Central memory CD8-positive, alpha-beta T cell (primary cell): ENCODE results near the gene AUH.

Experiments
- ATAC-seq: fragments of 150-1000 bp; cut with Tn5 transposase; replicated peaks from 2 replicates; pipeline ENCODE4 v1.10.0; 2022; ENCODE audit warnings: mild to moderate bottlenecking, moderate FRiP score, moderate number of reproducible peaks; ENCODE audit not compliant: poor library complexity, severe bottlenecking; ENCODE audit errors: extremely low read depth
- DNase-seq, 2 donors: peaks; one replicate each; pipeline ENCODE4 v3.0.0; 2021; ENCODE audit warnings: low spot score in 2 of 2
- H3K27ac Mint-ChIP-seq: one replicate; pipeline ENCODE4 v1.8.0; 2022; ENCODE audit warnings: low read depth, mild to moderate bottlenecking, moderate library complexity, mixed read lengths
- H3K27me3 Mint-ChIP-seq: one replicate; pipeline ENCODE4 v1.8.0; 2022; ENCODE audit warnings: mixed read lengths
- H3K36me3 Mint-ChIP-seq: one replicate; pipeline ENCODE4 v1.8.0; 2022; ENCODE audit warnings: mild to moderate bottlenecking, moderate library complexity, mixed read lengths; ENCODE audit not compliant: insufficient read depth
- H3K4me1 Mint-ChIP-seq: one replicate; pipeline ENCODE4 v1.8.0; 2022; ENCODE audit warnings: mixed read lengths
- H3K4me3 Mint-ChIP-seq: one replicate; pipeline ENCODE4 v1.8.0; 2022; ENCODE audit warnings: mild to moderate bottlenecking, moderate library complexity, mixed read lengths
- H3K9me3 Mint-ChIP-seq: one replicate; pipeline ENCODE4 v1.8.0; 2022; ENCODE audit warnings: mixed read lengths

The AUH gene

DNA sequence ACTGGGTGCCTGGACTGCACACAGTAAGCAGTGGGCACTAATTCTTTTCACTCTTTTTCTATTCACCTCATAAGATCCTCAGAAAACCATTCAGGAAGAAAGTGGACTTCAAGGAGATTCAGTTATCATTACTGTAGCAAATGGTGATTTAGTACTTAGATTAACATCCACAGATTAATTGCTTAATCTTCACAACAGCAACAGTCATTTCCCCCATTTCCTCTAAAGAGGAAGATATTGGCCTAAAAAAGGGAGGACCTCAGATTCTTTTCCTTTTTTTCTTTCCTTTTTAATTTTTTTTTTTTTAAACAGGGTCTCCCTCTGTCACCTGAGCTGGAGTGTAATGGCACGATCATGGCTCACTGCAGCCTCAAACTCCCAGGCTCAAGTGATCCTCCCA is 64.4 kb downstream of the AUH start:
- no peak for DNase-seq
- no peak overlapping the region for H3K27ac Mint-ChIP-seq
- ATAC-seq: no peak
- H3K4me3 Mint-ChIP-seq: no peak overlapping the region
- peaks cover 26% of the 10 kb centered on the region for H3K36me3 Mint-ChIP-seq
- H3K27me3 Mint-ChIP-seq: no peaks in the 10 kb centered on the region
- peaks cover 19% of the 10 kb centered on the region for H3K4me1 Mint-ChIP-seq
- no peaks in the 10 kb centered on the region for H3K9me3 Mint-ChIP-seq

DNA sequence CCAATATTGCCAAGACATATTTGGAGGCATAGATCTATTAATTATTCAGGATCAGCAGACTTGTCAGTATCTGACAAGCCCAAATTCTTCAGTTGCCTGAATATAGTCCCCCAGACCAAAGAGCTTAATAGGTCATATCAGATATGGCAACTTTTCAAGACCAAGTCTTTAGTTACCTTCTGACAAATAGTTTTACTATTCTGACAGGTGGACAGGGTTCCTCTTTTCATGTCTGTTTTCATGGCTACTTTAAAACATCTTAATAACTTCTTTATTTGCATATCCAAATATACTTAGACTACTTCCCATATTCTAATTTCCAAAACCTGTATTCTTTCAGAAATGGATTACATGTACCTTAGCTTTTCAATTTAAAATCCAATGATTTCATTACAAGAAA is 65.4 kb downstream of the AUH start:
- Mint-ChIP-seq H3K9me3 (no peaks in the 10 kb centered on the region), H3K27me3 (no peaks in the 10 kb centered on the region), H3K27ac (no peak overlapping the region), H3K4me1 (peaks cover 19% of the 10 kb centered on the region), H3K4me3 (no peak overlapping the region), H3K36me3 (peaks cover 30% of the 10 kb centered on the region)
- no peak for ATAC-seq
- no peak for DNase-seq

GRCh38 chr9:91295357-91295756 is 66.4 kb downstream of the AUH start:
- DNase-seq (no peak), ATAC-seq (no peak)
- Mint-ChIP-seq H3K9me3 (no peaks in the 10 kb centered on the region), H3K36me3 (peaks cover 33% of the 10 kb centered on the region), H3K4me1 (peaks cover 14% of the 10 kb centered on the region), H3K27ac (no peak overlapping the region), H3K4me3 (no peak overlapping the region), H3K27me3 (no peaks in the 10 kb centered on the region)

- Mint-ChIP-seq H3K27ac (no peak overlapping the region), H3K36me3 (peaks cover 27% of the 10 kb centered on the region), H3K9me3 (no peaks in the 10 kb centered on the region), H3K4me1 (peaks cover 2% of the 10 kb centered on the region), H3K4me3 (no peak overlapping the region), H3K27me3 (no peaks in the 10 kb centered on the region)
- DNase-seq (no peak), ATAC-seq (no peak)
Observed at GRCh38 chr9:91291866-91292265, 69.9 kb downstream of the AUH start.

DNA sequence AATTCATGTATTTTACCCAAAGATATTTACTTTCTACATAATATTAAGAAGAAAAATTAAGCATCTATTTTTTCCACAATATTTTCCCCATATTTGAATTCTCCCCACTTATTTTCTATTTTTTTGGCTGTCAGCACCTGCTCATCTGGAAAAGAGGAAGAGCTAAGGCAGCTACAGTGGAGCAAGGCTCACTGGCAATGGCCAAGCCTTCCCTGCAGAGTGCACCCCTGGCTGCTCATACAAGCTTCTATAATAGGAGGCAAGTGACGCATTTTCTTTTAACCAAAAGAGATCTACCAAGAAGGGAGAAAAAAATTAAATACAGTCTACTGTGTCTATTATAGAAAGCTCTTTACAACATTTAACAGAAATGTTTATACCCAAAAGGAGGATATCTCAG is 72.5 kb downstream of the AUH start:
- no peaks in the 10 kb centered on the region for H3K9me3 Mint-ChIP-seq
- ATAC-seq (no peak), DNase-seq (no peak)
- H3K4me1 Mint-ChIP-seq: peaks cover under 1% of the 10 kb centered on the region
- H3K36me3 Mint-ChIP-seq: peaks cover 13% of the 10 kb centered on the region
- H3K27me3 Mint-ChIP-seq: no peaks in the 10 kb centered on the region
- H3K4me3 Mint-ChIP-seq: no peak overlapping the region
- no peak overlapping the region for H3K27ac Mint-ChIP-seq

DNA sequence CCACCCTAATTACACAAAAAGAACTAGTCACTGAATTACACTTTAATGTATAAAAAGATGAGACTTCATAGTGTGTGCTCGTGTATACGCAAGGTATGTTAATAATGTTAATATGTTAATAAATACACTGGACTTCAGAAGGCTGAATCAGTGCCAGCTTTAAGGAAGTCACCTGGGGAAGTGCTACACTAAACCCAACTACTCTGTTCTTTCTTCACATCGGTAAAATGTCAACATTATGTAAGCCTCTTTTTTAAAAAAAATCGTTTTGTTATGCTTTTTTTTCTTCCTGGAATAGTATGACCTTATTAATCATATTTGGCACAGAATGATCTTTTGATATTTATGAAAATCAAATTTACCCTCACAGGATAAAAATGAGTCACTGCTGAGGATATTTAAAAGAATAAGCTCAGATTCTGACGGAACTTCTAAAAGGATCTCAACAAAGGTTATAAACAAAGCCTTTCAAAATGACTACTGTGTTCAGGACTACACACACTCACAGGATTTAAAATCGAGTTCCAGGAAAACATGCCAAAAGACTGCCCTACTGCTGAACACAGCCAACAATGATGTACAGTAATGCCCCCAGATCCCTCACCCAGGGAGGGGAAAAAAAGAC is 75.9 kb downstream of the AUH start:
- no peak overlapping the region for H3K27ac Mint-ChIP-seq
- H3K4me3 Mint-ChIP-seq: no peak overlapping the region
- H3K27me3 Mint-ChIP-seq: no peaks in the 10 kb centered on the region
- no peak for DNase-seq
- H3K9me3 Mint-ChIP-seq: no peaks in the 10 kb centered on the region
- peaks cover 8% of the 10 kb centered on the region for H3K4me1 Mint-ChIP-seq
- no peak for ATAC-seq
- no peaks in the 10 kb centered on the region for H3K36me3 Mint-ChIP-seq

DNA sequence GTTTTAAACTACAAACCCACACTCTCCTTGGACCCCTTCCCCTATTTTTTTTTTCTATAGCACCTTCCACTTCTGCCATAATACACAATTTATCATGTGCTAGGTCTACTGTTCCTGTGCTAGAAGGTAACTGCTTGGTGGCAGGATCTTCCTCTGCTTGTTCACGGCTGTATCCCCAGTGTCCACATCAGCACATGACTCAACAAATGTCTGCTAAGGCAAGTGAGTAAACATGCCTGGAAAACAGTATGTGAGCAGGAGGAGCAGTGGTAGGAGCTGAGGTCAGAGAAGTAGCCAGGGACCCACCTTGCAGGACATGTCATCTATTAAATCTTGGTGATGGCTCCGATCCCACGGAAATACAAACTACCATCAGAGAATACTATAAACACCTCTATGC is 79.4 kb downstream of the AUH start:
- no peak overlapping the region for H3K27ac Mint-ChIP-seq
- DNase-seq: no peak

DNA sequence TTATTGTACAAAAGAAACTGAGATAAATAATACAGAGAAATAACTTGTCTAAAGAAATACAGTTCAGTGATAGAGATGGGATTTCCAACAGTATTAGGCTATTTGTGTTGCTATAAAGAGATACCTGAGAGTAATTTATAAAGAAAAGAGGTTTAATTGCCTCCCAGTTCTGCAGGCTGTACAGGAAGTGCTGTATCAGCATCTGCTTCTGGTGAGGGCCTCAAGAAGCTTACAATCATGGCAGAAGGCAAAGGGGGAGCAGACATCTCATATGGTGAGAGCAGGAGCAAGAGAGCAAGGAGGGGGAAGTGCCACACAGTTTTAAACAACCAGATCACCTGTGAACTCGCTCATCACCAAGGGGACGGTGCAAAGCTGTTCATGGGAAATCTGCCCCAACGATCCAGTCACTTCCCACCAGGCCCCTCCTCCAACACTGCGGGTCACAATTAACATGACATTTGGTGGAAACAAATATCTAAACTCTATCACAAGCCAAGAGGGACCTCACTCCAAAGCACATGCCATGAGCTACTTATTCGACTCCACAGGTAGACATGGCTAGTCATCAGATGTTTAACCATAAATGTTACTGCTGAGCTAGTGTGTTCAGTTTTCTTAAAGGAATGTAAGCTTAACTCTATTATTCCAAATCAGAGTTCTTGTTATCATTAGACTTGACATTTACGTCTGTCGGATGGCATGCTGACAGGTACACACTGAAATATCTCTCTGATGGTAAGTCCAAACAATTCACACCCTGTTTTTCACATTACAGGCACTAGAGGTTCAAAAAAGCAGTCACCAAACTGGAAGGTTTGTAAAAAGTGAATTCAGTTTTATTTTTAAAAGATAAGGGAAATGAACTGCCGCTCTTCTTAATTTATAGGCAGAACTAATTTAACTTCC is 82.2 kb downstream of the AUH start:
- Mint-ChIP-seq H3K4me1 (peaks cover 18% of the 10 kb centered on the region), H3K9me3 (no peaks in the 10 kb centered on the region), H3K4me3 (no peak overlapping the region), H3K27me3 (no peaks in the 10 kb centered on the region), H3K36me3 (no peaks in the 10 kb centered on the region), H3K27ac (no peak overlapping the region)
- no peak for DNase-seq
- no peak for ATAC-seq

More for the DNA sequence above, 79.4 kb downstream of the AUH start:
- Mint-ChIP-seq H3K4me1 (peaks cover 13% of the 10 kb centered on the region), H3K4me3 (no peak overlapping the region), H3K9me3 (no peaks in the 10 kb centered on the region), H3K36me3 (no peaks in the 10 kb centered on the region), H3K27me3 (no peaks in the 10 kb centered on the region)
- ATAC-seq: no peak

- Mint-ChIP-seq H3K4me3 (no peak overlapping the region), H3K27ac (no peak overlapping the region), H3K9me3 (no peaks in the 10 kb centered on the region), H3K27me3 (no peaks in the 10 kb centered on the region), H3K36me3 (no peaks in the 10 kb centered on the region), H3K4me1 (peaks cover 11% of the 10 kb centered on the region)
- ATAC-seq (no peak), DNase-seq (no peak)
Observed at GRCh38 chr9:91276513-91276912, 85.2 kb downstream of the AUH start.

DNA sequence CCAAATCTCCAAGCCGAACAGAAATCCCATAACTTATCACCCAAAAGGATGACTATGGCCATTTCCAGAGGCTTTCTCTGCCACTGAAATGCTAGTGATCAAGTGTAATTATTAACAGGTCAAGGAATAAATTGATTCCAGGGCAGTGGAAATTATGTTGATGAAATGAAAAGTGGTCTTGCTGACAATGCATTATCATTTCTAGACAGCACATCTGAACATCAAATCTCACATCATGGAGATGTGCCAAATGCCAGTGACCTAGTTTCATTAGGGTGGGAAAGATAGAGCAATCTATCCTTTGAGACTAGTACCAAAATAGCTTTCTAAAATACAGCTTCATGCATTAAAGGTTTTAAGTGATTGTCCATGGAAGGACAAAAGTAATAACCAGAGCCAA is 86.1 kb downstream of the AUH start:
- Mint-ChIP-seq H3K27me3 (no peaks in the 10 kb centered on the region), H3K9me3 (no peaks in the 10 kb centered on the region), H3K4me1 (peaks cover 11% of the 10 kb centered on the region), H3K27ac (no peak overlapping the region), H3K4me3 (no peak overlapping the region), H3K36me3 (no peaks in the 10 kb centered on the region)
- no peak for DNase-seq
- no peak for ATAC-seq

DNA sequence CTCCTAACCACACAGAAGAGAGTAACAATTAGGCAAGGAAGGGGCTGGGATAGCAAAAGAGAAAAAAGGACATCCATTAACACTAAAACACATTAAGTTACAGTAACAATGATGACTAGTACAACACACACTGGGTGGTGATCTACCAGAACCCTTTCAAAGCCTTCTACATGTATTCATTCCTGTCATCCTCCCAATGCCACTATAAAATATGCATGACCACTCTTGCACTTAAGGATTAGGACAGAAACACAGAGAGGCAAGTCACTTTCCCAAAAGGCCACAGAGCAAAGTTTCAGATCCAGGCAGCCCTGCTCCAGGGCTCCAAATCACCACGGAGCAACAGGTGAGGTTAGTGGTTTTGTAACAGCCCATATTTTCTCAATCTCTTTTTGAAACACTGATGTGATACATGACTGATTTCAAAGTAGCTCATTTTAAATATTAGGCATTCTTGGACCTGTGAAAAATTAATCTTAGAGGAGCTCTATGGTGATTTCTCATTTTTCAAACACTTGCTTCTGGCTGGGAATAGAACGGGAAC is 86.7 kb downstream of the AUH start:
- Mint-ChIP-seq H3K9me3 (no peaks in the 10 kb centered on the region), H3K4me1 (peaks cover 11% of the 10 kb centered on the region), H3K27ac (peak overlapping the region; percentile 41), H3K36me3 (no peaks in the 10 kb centered on the region), H3K27me3 (no peaks in the 10 kb centered on the region), H3K4me3 (no peak overlapping the region)
- ATAC-seq (no peak), DNase-seq (no peak)

DNA sequence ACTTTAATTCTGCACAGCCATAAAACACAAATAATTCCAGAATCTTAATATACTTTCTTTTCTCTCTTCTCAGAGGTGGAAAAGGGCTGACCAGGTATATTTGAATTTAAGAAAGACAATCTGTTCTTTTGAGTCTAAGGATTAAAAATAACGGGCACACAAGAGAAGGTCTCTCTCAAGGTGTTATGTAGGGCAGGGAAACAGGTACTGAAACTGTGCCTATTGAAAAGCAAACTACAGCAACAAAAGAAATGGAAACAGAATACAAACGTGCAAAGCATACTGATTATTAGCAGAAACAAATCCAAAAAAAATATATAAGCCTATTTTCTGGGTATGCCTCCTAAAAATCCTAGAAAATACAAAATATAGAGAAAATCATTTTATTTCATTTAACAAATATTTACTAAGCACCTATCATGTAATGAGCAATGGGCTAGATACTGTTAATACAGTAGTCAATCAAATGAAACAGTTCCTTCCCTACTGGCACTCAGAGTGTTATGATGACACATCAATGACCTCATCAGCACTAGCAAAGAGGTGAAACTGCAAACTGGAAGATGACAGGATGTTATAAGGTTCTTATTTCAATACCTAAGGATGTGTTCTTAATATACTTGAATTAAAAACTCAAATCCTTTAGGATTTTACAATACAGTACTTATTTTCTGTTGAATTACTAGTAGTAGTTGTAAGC is 87.7 kb downstream of the AUH start:
- DNase-seq: no peak
- Mint-ChIP-seq H3K27me3 (no peaks in the 10 kb centered on the region), H3K36me3 (no peaks in the 10 kb centered on the region), H3K4me1 (peaks cover 6% of the 10 kb centered on the region), H3K4me3 (no peak overlapping the region), H3K27ac (peak overlapping the region; percentile 41), H3K9me3 (no peaks in the 10 kb centered on the region)
- no peak for ATAC-seq
